ENCODE measurements around the gene PLXNA2.

Gene PLXNA2

GRCh38 chr1:208175508-208175895 is 68.7 kb downstream of the PLXNA2 start:
- no peak for DNase-seq

- no peak for DNase-seq
Observed at GRCh38 chr1:208174731-208175507, 69.3 kb downstream of the PLXNA2 start.

GRCh38 chr1:208174200-208174599 is 70.0 kb downstream of the PLXNA2 start:
- DNase-seq = no peak

- DNase-seq = no peak
Observed at GRCh38 chr1:208173749-208174148, 70.4 kb downstream of the PLXNA2 start.

GRCh38 chr1:208172423-208173145 is 71.6 kb downstream of the PLXNA2 start:
- no peak for DNase-seq

GRCh38 chr1:208171616-208172422 is 72.4 kb downstream of the PLXNA2 start:
- DNase-seq = no peak

GRCh38 chr1:208170252-208170651 is 73.9 kb downstream of the PLXNA2 start:
- no peak for DNase-seq

- DNase-seq = no peak
Observed at GRCh38 chr1:208169081-208169879, 74.9 kb downstream of the PLXNA2 start.

GRCh38 chr1:208167261-208167869 is 76.8 kb downstream of the PLXNA2 start:
- no peak for DNase-seq

GRCh38 chr1:208166340-208167138 is 77.6 kb downstream of the PLXNA2 start:
- no peak for DNase-seq

GRCh38 chr1:208165659-208166058 is 78.5 kb downstream of the PLXNA2 start:
- DNase-seq = no peak

- no peak for DNase-seq
Observed at GRCh38 chr1:208164609-208165008, 79.6 kb downstream of the PLXNA2 start.

GRCh38 chr1:208163539-208163938 is 80.6 kb downstream of the PLXNA2 start:
- DNase-seq = no peak

GRCh38 chr1:208162903-208163302 is 81.3 kb downstream of the PLXNA2 start:
- DNase-seq = no peak

GRCh38 chr1:208161656-208162375 is 82.4 kb downstream of the PLXNA2 start:
- no peak for DNase-seq

GRCh38 chr1:208161005-208161404 is 83.2 kb downstream of the PLXNA2 start:
- no peak for DNase-seq

GRCh38 chr1:208160259-208160819 is 83.8 kb downstream of the PLXNA2 start:
- no peak for DNase-seq

- DNase-seq = no peak
Observed at GRCh38 chr1:208159555-208160258, 84.5 kb downstream of the PLXNA2 start.

Measured in stimulated activated CD4-positive, alpha-beta T cell treated with anti-CD3 and anti-CD28 coated beads, Interleukin-12 subunit alpha, Interleukin-12 subunit beta, amount 100 ng/mL, for 4 hours (primary cell).